Activated CD4-positive, alpha-beta T cell treated with anti-CD3 and anti-CD28 coated beads for 4 hours (primary cell): ENCODE results near the gene ENTHD1.

Source experiments
- DNase-seq, 2 donors: peaks; one replicate each; pipeline ENCODE4 v3.0.0-alpha.2; 2020

ENTHD1 gene

GRCh38 chr22:39893526-39893925 is at the start of gene ENTHD1:
Gene ENTHD1, minus strand, starts transcription at chr22:39893760. Its CDS starts 6,012 bp downstream, at chr22:39887748.
- DNase-seq: no peak

DNA sequence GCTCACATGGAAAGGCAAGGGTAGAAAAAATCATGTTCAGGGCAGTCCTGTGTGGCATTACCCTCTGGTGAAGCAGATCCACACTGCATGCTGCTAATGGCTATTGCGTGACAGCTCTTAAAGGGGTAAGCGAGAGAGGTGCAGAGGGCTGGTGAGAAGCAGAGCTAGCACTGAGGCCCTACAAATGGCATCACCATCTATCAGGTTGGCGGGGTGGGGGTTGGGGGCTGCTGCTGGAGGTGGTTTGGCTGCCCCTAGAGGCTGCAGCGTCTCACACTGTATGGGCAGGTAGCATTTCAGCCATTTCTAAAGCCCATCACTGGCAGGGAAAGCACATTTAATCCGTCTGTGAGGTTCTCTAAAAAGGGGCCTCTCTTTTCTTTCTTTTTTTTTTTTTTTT is 49.8 kb upstream of the ENTHD1 start:
- peak in 1 of 2 donors; percentile 24 for DNase-seq

GRCh38 chr22:39942439-39943230 is 49.1 kb upstream of the ENTHD1 start:
- no peak for DNase-seq

DNA sequence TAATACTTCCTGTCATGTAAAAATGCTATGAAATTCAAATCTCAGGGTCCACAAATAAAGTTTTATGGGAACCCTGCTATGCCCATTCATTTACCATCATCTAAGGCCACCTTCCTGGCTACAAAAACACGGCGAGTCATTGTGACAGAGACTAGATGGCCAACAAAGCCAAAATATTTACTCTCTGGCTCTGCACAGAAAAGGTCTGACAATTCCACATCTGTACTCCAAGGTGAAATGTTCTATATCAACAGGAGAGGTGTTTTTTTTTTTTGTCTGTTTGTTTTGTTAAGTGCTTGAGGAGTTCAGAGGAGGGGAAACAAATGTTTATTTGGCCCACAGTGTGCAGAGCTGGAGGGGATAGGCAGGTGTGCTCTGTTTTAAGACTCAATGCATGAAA is 48.0 kb upstream of the ENTHD1 start:
- no peak for DNase-seq

- peak; percentile 30 to 33 for DNase-seq
Observed at GRCh38 chr22:39940757-39941305, 47.3 kb upstream of the ENTHD1 start.

DNA sequence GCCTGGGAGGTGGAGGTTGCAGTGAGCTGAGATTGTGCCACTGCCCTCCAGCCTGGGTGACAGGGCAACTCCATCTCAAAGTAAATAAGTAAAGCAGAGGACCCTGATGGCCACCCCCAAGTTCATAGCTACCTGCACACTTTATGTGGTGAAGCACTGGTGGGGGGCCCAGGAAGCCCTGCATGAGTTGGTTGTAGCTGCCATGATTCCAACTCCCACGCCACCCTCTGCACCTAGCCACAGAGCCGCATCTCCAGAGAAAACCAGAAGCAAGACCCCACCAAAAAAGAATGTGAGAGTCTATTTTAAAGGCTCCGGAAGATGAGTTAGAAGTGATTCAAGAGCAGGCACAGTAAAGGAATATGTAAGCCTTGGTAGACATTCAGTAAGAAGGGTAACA is 46.3 kb upstream of the ENTHD1 start:
- no peak for DNase-seq

- peak; percentile 69 to 72 for DNase-seq
Observed at GRCh38 chr22:39938509-39939111, 45.0 kb upstream of the ENTHD1 start.

GRCh38 chr22:39937906-39938305 is 44.3 kb upstream of the ENTHD1 start:
- no peak for DNase-seq

DNA sequence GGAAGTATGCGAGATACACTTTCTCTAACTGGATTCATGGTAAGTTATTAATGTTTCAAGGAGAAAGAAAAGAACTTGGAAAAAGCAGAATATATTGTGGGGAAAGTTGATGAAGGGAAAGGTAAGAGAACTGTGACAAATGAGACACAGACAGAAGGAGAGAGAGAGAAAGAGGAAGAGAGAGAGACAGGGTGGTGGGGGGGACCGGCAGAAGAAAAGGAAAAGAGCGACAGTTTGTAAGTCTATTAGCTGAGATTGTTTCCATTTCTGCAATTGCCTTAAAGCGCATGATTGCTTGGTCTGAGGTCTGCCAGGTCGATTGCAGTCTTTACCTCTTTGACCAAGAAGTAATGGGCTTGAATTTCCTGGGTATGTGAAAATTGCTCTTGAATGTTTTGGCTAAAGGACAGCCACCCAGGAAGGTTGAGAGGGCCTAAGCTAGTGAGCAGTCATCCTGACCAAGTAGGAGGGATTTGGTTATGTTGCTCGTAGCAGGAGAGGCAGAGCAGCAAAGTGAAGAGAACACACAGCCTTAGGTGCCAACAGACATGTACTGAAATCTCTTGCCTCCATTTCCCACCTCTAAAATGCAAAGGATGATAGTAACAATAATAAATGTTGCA is 43.1 kb upstream of the ENTHD1 start:
- DNase-seq: no peak

DNA sequence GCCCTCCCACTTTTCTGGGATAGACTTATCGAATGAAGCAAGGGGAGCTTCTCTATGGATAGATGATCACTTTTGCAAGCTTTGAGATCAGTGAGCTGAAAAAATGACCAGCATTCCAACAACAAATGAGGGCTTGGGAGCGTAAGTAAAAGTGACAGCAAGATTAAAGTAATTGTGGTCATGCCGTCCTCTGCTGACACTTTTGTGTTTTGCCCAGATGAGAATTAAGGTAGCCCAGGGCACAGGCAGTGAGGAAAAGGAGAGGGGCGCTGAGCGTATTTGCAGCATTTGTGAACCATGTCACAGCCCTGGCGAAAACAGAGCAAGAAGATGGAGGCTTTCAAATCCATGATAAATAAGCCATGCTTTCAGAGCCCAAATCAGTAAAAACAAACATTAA is 42.1 kb upstream of the ENTHD1 start:
- no peak for DNase-seq

DNA sequence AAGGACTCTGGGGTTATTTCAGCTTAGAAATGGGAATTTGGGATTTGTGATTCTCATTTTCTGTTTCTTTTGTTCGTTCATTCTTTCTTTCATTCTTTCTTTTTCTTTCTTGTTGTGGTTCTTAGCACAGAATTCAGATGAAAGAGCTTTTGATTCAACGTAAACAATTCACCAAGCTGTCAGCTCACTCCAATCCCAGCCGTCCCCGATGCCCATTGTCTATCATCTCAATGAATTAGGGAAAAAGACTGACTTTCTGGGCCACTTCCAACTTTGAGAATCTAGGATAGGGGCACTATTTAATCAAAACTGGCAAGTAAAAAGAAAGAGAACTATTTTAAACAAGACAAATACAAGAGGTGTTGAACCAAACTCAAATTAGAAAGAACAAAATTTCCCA is 41.6 kb upstream of the ENTHD1 start:
- DNase-seq: no peak

- no peak for DNase-seq
Observed at GRCh38 chr22:39933741-39934140, 40.2 kb upstream of the ENTHD1 start.

DNA sequence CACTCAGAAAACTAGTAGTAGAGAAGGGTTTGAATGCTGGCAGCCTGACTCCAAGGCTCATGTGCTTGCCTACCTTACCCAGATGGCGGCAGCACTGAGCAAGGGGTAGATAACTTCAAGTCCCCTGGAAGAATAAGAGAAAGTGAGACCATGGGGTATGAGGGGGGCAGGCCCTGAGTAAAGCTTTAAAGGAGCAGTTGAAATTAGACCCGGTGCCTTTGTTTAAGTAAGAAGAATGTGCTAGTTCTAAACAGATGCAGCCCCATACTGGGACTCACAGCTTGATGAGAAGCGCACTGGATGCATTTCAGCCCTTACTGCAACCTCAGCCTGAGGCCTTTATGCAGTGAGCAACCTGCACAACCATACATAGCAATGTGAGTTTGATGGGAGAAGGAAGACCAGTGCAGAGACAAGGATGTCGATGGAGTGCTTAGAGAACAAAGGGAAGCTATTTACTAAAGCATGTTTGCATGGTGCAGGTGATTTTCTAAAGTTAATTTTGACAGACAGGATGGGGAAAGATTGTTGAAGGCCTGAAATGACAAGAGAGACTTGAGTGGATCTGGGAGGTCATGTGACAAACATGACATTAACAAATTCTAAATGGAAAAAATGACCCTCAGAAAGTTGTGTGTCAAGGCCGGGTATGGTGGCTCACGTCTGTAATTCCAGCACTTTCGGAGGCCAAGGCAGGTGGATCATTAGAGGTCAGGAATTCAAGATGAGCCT is 39.5 kb upstream of the ENTHD1 start:
- DNase-seq: peak; percentile 45 to 46

DNA sequence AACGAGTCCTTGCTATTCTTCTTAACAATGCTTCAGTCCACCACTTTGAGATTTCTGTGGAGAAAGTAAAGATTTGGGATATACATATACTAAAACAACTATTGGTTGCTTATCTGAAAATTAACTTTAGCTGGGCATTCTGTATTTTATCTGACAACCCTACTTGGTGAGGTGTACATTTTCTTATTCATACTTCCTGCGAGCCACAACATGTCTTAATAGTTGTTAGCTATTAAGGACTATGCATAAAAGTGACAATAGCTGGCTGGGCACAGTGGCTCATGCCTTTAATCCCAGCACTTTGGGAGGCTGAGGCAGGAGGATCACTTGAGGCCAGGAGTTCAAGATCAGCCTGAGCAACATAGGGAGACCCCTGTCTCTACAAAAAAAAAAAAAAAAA is 38.6 kb upstream of the ENTHD1 start:
- no peak for DNase-seq

DNA sequence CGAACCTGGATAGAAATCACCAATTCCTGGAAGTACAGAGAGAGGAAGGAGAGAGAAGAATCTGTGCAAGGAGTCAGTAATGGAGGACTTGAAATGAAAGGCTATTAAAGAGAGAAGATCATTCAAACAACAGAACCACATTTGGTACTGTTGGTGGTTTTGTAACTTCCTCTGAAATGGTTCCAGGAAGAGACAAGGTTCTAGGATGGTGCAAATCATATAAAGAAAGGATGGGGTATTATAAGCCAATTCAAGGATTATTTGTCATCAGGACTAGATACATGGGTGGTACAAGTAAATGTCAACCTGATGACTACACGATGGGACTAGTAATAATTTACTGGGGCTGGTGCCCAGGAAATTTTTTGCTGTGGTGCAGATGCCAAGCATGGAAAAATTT is 37.7 kb upstream of the ENTHD1 start:
- DNase-seq: no peak

- DNase-seq: no peak
Observed at GRCh38 chr22:39928536-39929520, 35.3 kb upstream of the ENTHD1 start.

- DNase-seq: no peak
Observed at GRCh38 chr22:39927544-39927943, 34.0 kb upstream of the ENTHD1 start.

- DNase-seq: no peak
Observed at GRCh38 chr22:39926753-39927152, 33.2 kb upstream of the ENTHD1 start.

GRCh38 chr22:39925909-39926679 is 32.5 kb upstream of the ENTHD1 start:
- DNase-seq: no peak

- no peak for DNase-seq
Observed at GRCh38 chr22:39925273-39925672, 31.7 kb upstream of the ENTHD1 start.

DNA sequence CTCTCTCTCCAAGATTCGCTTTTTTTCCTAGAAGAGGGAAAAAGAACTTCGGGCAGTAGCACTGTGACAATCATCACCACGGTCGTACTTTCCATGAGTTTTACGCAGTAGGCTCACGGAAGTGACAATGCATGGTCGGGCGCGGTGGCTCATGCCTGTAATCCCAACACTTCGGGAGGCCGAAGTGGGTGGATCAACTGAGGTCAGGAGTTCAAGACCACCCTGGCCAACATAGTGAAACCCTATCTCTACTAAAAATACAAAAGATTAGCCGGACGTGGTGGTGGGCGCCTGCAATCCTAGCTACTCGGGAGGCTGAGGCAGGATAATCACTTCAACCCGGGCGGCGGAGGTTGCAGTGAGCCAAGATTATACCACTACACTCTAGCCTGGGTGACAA is 30.7 kb upstream of the ENTHD1 start:
- no peak for DNase-seq
